CD4-positive, alpha-beta T cell treated with Interleukin-4 for 1 hour (primary cell): Measurements from ENCODE around the gene KRTAP12-3.

Experiments used
- DNase-seq, 2 donors: peaks; one replicate each; pipeline ENCODE4 v3.0.0-alpha.2; 2020 to 2022

Gene KRTAP12-3

GRCh38 chr21:44706026-44706705 lies 48.4 kb downstream of the KRTAP12-3 start:
- DNase-seq: no peak

GRCh38 chr21:44706706-44707581 lies 49.2 kb downstream of the KRTAP12-3 start:
- no peak for DNase-seq
